H1 (cell line): ENCODE measurements around the gene TMEM150B. TPM values are rescaled to one million over a fixed set of nuclear protein-coding genes. Genes with fewer than 3 reads are reported as not detected.

Experiments used
- CHD7 ChIP-seq: fragments of 300-600 bp; sonication (generic); IDR thresholded peaks from 2 replicates; pipeline ENCODE4 v1.7.1; 2012; ENCODE audit warnings: low read length, moderate library complexity, mild to moderate bottlenecking, inconsistent platforms; ENCODE audit not compliant: insufficient replicate concordance
- FOSL1 ChIP-seq: IDR thresholded peaks from 2 replicates; pipeline ENCODE4 v1.6.1; 2011; ENCODE audit warnings: mild to moderate bottlenecking, low read depth, low read length, moderate library complexity; ENCODE audit not compliant: insufficient read depth
- GTF2F1 ChIP-seq: IDR thresholded peaks from 2 replicates; pipeline ENCODE4 v1.6.1; 2012; ENCODE audit warnings: low read depth, low read length, improper control_type of control experiment, borderline replicate concordance
- HDAC2 ChIP-seq, 2 experiments: fragments of 300-600 bp in 1 of 2; sonication (generic) in 1 of 2; IDR thresholded peaks; 2 replicates each; pipeline ENCODE4 v1.6.1; 2011 to 2012; ENCODE audit warnings: low read depth in 2 of 2, low read length in 2 of 2, mild to moderate bottlenecking in 2 of 2, moderate library complexity in 2 of 2, borderline replicate concordance in 1 of 2, inconsistent platforms in 1 of 2
- RNF2 ChIP-seq: fragments of 200-900, 300-1000 bp; sonication (generic); IDR thresholded peaks from 2 replicates; pipeline ENCODE4 v1.7.1; 2016; ENCODE audit warnings: borderline replicate concordance, low read depth, mild to moderate bottlenecking, antibody characterized with exemption, low read length; ENCODE audit not compliant: poor library complexity, severe bottlenecking; ENCODE audit errors: missing control alignments
- SAP30 ChIP-seq: fragments of 300-600 bp; sonication (generic); IDR thresholded peaks from 2 replicates; pipeline ENCODE4 v1.7.1; 2012; ENCODE audit warnings: low read length, moderate library complexity, mild to moderate bottlenecking, inconsistent platforms; ENCODE audit not compliant: insufficient read depth, insufficient replicate concordance
- SUZ12 ChIP-seq: fragments of 200-600 bp; sonication (generic); IDR thresholded peaks from 2 replicates; pipeline ENCODE4 v1.6.1; 2012; ENCODE audit warnings: mild to moderate bottlenecking, inconsistent platforms, low read length, moderate library complexity, mixed read lengths
- TCF12 ChIP-seq: IDR thresholded peaks from 2 replicates; pipeline ENCODE4 v1.6.1; 2011; ENCODE audit warnings: low read depth, mild to moderate bottlenecking, low read length
- polyA plus RNA-seq, 7 experiments: library from polyadenylated mRNA; depleted of rRNA in 3 of 7; stranded (reverse) in 5 of 7; unstranded in 2 of 7; fragments of >200 nt in 5 of 7; fragments of 200-250 nt in 2 of 7; gene quantifications; 1 replicate in 5 of 7; 2 replicates in 1 of 7; 4 replicates in 1 of 7; pipeline versions ENCODE4 v1.2.1 to v1.2.3, GENCODE V29; 2011 to 2013; ENCODE audit warnings: missing spikeins in 2 of 7, mixed read lengths in 2 of 7
- total RNA-seq: library from RNA; stranded (reverse); fragmentation: NEBNext Ultra II Directional; extraction: Animal tissue kit (Norgen Biotek cat#: 25700); gene quantifications from 2 replicates; pipeline ENCODE4 v1.2.1, GENCODE V29; 2021

TMEM150B gene
- total and polyA plus RNA-seq, 2 of the 8 experiments (the other 6 are each of a cell fraction or from before 2014, with no cell fraction given), result 0.41 to 0.91 TPM

GRCh38 chr19:55279770-55280643, 45.1 kb downstream of the TMEM150B start, which contains the start of gene HSPBP1 (continued):
- TF ChIP-seq CHD7, result no peak
- TF ChIP-seq FOSL1, result no peak
- no peak for TF ChIP-seq TCF12
- no peak for TF ChIP-seq RNF2
- TF ChIP-seq SUZ12, result no peak
- peak; percentile 97 for TF ChIP-seq SAP30
- TF ChIP-seq GTF2F1, result no peak
- TF ChIP-seq HDAC2 (IDR thresholded peaks at IDR 0.05; ENCODE audit: borderline replicate concordance in 1 of 2, low read depth in 2 of 2, low read length in 2 of 2), result peak in 1 of 2 experiments; percentile 56; a peak in 1 of 4 replicates
